Right ventricle myocardium inferior (tissue), 1 donor: ENCODE results near the gene EMILIN3. TPM values are rescaled to one million over a fixed set of nuclear protein-coding genes. Genes with fewer than 3 reads are reported as not detected.

ENCODE experiments used
- ATAC-seq: fragments of 200-7000 bp; cut with Tn5 transposase; one replicate; pipeline ENCODE4 v1.9.1; 2020; ENCODE audit warnings: mild to moderate bottlenecking, moderate library complexity
- DNase-seq: peaks from one replicate; pipeline ENCODE4 v3.0.0; 2021; ENCODE audit errors: missing footprints
- intact Hi-C: fragments of 100-400 bp; cut with DNase I; formaldehyde crosslinking; loops from one replicate; pipeline ENCODE4 v1.11.0; 2022
- total RNA-seq: library from RNA; stranded (reverse); fragmentation: NEBNext Ultra II Directional; extraction: Animal tissue kit (Norgen Biotek cat#: 25700); gene quantifications from one replicate; pipeline ENCODE4 v1.2.1, GENCODE V29; 2021
- donor health status: DM: no; HTN: yes; CAD: no; lungs with severe emphysema.

Gene EMILIN3
- total RNA-seq, 1 donor from 2014 or later: 6.6 TPM

DNA sequence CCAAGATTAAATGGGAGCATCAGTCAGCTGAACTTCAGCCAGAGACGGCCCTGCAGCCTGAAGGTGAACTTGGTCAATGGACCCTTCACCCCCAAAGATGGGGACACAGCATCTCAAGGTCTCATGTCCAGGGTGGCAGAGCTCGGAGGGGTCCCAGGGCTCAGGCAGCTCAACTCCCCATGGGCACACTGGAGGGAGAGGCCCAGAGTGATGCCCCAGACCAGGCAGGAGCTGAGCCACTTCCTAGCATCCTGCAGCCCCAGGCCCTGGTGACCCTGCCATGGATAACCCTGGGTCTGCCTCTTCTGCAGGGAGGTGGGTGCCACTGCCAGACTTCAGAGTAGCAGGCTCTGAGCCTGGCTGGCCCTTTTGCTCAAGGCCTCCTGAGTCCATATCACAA, 27.5 kb upstream of the EMILIN3 start:
- ATAC-seq (no peak), DNase-seq (no peak)
- intact Hi-C loops: no loop called here

DNA sequence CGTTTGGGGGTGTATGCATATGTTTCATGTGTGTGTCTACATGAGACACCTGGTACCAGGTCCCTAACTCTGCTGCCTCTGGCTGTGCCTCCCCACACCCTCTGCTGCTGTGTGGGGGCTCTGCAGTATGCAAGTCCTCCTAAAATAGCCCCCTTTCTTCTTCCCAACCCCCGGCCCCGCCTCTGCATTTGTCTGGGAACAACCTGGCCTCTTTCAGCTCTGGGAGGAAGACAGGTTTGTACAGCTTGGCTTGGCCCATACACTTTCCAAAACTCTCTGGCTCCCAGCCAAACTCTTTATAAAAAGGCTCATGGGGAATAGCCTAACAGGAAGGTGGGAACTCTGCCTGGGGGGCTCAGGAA, 27.1 kb upstream of the EMILIN3 start:
- intact Hi-C loops: no loop called here
- ATAC-seq (no peak), DNase-seq (no peak)

DNA sequence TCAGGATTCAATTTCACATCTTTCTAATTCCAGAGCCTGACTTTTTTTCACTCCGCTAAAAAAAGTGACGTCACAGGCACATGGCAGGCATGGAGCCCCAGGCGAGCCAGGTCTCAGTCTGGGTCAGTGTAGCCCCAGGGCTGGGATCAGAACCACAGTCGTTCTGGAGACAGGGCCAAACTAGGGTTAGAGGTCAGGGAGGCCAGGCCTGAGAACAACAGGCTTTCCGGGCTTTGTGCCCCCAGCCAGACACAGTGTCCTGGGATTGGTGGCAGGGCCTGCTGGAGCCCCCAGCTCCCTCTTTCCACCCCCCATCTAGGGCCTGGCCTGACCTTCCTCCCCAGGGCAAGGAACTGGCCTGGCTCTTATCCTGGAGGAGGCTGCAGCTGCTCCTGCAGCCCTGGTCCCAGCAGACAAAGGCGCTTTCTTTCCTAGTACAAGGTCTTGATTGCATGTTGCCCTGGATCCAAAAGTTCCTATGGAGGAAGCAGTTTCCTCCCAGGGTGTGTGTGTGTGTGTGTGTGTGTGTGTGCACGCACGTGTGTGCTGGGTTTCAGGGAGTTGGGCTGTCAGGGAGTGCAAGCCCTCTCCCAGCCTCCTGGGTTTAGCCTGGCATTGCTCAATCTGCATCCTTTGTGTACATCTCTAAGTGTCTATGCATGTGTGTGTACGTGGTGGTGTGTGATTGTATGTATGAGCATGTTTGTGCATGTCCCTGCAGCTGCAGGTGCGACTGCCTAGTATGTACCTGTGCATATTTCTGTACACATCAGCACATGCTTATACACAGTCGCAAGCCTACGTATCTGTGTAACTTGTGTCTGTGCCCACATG, 26.5 kb upstream of the EMILIN3 start:
- DNase-seq (peak; percentile 86), ATAC-seq (peak; percentile 91)

DNA sequence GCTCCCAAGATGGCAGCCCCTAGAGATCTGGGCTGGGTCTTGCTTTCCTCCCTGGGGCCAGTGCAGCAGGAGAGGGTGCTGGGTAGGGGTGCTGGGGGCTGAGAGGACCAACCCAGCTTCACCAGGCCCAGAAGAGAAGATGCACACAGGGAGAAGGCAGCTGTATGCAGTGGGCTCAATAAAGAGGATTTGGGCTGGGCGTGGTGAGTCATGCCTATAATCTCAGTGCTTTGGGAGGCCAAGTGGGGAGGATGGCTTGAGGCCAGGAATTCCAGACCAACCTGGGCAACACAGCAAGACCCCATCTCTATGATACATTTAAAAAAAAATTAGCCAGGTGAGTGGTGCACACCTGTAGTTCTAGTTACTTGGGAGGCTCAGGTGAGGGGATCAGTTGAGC, 25.7 kb upstream of the EMILIN3 start:
- DNase-seq (no peak), ATAC-seq (no peak)
- intact Hi-C loops: no loop called here

More for the DNA sequence above, 26.5 kb upstream of the EMILIN3 start:
- intact Hi-C loops: no loop called here

DNA sequence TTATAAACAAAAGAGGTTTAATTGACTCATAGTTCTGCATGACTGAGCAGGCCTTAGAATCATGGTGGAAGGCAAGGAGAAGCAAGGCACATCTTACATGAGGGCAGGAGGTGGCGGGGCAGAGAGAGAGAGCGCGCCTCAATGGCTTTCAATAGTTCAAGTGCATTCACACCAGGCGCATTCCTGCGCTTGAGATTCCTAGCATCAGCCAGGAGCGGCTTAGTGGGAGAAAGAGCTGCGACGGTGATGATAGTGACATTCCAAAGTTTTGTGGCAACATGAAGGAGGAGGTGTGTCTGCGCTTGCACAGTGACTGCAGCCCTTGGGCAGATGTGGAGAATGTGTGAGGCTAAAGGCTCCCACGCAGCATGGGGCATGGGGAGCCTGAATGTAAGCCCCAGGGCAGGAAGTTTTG, 25.0 kb upstream of the EMILIN3 start:
- ATAC-seq (no peak), DNase-seq (no peak)
- intact Hi-C loops: no loop called here

DNA sequence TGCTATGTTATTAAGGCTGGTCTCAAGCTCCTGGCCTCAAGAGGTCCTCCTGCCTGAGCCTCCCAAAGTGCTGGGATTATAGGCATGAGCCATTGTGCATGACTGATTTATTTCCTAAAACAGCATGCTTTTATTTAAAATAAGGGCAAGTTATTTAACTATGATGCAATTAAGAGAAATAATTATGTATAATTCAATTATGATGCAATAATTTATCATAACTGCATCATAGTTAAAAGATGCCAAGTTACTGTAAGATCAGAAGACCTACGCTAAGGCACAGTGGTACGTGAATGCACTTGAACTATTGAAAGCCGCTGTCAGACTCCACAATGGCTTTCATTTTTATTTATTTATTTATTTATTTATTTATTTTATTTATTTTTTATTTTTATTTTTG, 24.3 kb upstream of the EMILIN3 start:
- ATAC-seq (no peak), DNase-seq (no peak)
- intact Hi-C loops: no loop called here

DNA sequence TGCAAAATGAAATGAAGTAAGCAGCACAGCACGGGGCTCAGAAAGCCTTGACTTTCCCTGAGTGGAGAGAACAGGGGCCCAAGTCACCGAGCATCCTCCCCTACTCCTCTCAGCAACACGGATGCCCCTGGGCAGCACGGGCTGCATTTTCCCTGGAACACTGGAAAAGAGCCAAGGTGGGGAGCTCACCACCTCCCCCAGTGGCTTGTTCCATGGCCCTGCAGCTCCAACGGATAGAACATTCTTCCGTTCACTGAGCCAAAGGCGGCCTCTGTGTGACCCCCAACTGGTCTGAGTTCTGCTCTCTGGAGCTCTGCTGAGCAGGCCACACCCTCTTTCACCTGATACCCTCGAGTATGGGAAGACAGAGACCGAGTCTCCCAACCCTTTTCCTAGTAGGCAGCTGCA, 20.8 kb upstream of the EMILIN3 start:
- ATAC-seq (peak; percentile 43), DNase-seq (no peak)
- intact Hi-C loops: no loop called here

DNA sequence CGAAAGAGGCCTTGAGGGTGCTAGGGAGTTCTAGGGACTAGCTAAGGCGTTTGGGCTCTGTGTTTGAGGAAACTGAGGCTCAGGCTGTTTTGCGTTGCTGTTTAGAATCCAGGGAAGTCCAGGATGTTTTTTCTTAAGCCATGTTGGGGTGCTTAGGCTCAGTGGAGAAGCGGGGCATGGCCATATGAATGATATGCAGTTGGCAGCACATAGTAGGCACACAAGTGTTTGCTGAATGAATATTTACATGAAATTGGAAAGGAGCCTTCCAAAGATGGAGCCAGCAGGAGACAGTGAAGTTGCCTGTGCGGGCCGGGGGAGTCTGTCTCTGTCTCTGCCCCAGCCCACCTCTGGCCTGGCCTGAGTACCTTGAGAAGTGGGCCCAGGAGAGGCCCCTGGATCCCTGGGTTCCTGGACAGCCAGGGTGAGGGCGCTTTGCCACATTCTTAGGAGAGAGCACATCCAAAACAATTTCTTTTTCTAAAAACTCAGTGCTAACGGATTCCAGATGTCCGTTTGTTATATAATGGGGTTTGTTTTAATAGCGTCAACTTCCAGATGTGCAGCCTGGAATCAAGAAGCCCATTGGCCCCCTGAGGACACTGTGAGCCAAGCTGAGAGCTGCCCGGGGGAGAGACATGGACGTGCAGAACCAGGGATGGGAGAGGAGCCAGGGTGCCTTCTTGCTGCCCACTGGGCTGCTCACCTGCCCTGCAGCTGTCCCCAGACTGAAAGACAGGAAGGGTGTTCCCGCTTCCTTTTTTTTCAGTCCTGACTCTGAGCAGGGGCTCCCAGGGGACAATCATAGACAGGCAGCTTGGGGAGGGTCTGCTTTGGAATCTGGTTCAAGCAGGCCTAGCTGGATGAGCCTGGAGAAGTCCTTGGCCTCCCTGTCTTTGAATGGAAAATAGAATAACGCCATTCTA, 20.1 kb upstream of the EMILIN3 start:
- intact Hi-C loops: no loop called here
- peak; percentile 84 for DNase-seq
- peak; percentile 86 for ATAC-seq

DNA sequence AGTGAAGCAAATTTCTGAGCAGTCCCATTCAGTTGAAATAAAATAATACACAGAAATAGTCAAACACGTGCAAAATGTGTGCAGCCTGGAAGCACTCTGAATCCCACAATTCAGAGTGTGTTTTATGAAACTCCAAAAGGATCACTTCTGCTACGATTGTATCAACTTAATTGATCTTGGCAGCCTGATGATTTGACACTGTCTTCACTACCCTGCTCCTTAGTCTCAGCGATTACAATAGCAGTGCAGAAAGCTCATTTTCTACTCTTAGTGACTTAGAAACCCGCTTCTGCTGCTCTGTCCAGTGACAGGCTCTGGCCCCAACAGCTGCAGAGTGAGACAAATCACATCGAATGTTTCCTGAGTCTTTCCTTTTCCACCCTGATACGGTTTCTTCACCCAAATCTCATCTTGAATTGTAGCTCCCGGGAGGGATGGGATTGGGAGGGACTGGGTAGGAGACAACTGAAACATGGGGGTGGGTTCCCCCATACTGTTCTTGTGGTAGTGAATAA, 16.2 kb upstream of the EMILIN3 start:
- DNase-seq: no peak
- intact Hi-C loops: no loop called here
- peak; percentile 24 for ATAC-seq

DNA sequence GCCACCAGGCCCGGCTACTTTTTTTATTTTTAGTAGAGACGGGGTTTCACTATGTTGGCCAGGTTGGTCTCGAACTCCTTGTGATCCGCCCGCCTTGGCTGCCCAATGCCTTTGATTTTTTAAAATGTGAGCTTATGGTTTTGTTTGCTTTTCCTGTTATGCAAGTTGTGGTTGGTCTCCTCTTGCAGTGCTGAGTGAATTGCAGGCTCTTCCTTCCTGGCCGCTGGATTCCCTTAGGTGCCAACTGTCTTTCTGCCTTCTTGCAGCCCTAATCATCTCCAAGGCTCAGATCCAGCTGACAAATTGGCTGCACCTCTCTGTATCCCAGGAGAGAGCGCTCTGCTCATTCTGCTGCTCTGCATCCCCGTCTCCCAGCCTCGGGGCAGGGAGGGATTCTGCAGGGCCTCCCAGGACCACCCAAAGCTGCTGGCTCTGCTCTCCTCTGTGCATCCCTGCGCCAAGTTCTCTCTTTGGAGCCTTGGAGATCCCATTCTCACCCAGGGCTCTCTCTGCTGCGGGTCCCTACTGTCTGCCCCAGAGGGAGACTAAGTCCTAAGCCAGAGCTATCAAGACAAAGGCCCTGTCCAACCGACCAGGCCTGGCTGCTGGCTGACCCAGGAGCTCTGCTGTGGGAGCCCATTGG, 14.1 kb upstream of the EMILIN3 start:
- intact Hi-C loops: no loop called here
- no peak for ATAC-seq
- DNase-seq: no peak

DNA sequence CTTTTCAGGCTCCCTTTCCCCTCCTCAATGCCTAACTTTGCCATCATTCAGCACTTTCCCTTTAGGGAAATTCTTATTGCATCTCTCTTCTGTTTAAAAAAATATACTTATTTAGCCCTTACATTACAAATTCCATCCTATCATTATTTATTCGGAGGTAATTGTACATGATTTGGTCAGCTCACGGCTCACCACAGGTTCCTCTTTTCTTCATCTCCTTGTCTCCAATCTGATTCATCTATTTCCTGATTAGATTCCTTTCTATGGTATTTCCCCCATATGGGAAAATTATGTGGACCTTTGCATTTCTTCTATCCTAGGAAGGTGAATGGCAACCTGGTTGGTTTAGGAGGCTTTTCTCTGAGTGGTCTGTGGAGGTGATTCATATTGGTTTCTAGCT, 12.9 kb upstream of the EMILIN3 start:
- no peak for ATAC-seq
- no peak for DNase-seq
- intact Hi-C loops: no loop called here

DNA sequence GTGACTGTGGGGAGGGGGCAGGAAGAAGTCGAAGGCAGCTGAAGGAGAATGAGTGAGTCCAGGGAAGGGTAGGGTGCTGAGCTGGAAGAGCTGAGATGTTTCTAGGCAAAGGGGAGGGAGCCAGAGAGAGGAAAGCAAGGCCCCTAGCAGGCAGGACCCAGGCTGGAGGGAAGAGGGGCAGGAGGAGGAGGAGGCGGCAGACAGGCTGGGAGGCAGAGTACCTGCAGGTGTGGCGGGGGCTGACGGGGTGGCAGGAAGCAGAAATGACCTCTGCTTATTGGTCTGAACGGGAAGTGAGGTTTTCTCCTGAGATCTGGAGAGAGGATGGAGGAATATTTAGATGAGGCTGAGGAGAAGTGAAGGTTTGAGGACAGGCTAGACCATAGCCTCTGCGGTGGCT, 10.7 kb upstream of the EMILIN3 start:
- no peak for ATAC-seq
- intact Hi-C loops: no loop called here
- DNase-seq: no peak

DNA sequence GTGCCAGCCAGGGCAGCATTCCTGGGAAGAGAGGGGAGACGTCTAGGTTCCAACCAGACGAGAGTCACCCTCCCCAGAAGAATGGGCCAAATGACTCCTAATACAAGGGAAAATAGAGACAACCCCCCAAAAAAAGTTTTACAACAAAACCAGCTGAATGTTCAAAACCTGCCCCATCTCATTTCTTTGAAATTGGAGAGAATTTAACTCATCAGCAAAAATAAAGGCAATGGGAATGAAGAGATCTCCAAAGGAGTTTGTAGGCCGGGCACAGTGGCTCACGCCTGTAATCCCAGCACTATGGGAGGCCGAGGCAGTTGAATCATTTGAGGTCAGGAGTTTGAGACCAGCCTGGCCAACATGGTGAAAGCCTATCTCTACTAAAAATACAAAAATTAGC, 9.7 kb upstream of the EMILIN3 start:
- DNase-seq (no peak), ATAC-seq (no peak)
- intact Hi-C loops: no loop called here

DNA sequence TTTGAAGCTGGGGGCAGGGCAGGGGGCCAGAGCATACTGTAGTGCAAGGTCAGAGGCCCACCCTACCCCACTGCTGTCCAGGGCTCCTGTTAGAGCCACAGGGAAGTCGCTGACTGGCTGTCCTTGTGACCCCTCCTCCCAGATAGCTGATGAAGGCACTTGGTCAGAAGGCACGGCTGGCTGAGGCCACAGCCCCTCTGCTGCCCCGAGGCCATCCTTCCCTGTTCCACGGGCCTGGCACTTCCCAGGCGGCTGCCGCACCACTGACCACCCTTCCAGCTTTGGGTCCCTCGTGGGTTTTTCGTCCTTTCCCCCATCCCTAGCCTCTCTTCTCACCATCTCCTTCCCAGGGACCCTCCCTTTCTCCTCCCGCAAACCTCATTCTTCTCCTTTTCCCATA, 9.2 kb upstream of the EMILIN3 start:
- no peak for DNase-seq
- no peak for ATAC-seq
- intact Hi-C loops: no loop called here

DNA sequence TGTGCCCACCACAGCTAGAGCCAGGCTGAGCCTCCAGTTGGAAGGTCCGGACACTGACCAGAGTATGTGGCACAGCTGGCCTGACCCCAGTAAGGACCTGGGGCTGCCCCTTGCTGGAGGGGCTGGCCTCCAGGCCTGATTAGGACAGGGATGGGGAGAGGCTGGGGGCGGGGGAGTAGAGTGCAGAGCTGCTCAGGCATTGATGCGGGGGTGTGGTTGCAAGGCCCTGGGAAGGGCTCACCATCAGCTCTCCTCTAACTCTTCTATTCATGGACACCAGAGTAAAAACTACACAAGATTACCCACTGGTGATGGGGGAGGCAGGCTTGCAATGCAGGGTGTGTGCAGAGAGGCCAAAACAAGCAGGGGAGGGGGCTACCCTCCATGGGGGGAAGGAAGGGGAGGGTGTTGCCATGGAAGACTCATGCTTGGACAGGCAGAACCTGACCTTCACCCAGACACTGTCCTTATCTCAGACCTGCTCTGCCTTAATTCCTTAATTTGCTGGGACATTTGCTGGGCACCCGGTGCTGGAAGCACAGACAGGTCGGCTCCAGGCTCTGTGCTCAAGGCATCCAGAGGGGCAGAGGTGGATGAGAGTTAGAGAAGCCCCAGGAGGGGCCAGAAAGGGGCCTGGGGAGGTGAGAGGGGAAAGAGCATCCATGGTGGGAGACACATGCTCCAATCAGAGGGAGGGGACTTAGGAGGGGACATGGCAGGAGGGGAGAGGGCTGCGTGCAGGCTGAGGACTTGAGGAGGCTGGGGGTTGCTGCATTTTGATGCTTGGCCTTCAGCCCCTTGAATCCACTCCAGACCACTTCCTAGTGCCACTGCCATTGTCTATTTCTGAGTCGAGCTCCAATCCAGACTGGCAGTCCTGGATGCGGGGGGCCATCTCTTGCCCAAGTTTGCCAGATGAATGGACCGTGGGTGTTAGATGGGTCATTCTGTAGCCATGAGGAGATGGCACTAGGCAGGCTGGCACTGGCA, 7.6 kb upstream of the EMILIN3 start:
- intact Hi-C loops: no loop called here
- no peak for DNase-seq
- ATAC-seq: no peak

DNA sequence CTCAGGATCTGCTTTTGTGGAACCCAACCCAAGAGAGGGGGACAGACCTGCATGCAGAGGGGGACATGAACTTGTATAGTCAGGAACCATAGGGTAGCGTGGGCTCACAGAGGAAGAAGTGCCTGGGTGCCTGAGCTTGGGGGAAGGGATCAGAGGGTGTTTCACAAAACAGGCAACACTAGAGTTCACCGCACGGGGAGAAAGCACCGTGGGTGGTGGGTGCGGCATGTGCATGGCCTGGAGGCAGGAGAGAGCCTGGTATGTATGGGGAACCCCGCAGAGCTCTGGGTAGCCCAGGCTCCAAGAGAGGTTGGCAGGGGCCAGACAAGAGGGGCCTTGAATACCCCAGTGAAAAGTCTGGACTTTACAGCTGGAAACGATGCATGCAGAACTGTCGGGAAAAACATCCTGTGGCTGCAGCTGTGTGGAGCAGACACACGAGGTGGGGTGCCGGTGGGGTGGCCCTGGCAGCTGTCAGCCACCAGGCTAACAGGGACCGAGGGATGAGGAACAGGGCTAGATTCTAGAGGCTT, 6.7 kb upstream of the EMILIN3 start:
- intact Hi-C loops: no loop called here
- no peak for DNase-seq

DNA sequence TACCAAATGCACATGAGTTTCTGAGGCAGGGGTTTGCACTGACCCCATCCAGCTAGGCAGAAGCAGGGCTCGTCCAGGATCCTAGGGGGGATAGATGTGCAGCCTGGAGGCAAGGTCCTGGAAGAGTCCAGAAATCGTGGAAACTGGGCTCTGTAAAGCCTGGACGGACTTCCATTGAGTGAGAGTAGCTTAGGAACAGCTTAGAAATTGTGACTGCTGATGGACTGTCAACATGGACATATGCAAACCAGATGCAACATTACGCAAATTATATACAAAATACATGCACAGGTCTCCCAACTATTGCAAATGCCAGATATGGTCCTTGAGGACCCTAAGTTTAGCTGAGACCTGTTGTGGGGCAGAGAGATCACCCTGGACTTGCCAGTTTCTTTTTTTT, 4.8 kb upstream of the EMILIN3 start:
- ATAC-seq (no peak), DNase-seq (no peak)
- intact Hi-C loops: no loop called here

More for the DNA sequence above, 6.7 kb upstream of the EMILIN3 start:
- ATAC-seq: no peak

DNA sequence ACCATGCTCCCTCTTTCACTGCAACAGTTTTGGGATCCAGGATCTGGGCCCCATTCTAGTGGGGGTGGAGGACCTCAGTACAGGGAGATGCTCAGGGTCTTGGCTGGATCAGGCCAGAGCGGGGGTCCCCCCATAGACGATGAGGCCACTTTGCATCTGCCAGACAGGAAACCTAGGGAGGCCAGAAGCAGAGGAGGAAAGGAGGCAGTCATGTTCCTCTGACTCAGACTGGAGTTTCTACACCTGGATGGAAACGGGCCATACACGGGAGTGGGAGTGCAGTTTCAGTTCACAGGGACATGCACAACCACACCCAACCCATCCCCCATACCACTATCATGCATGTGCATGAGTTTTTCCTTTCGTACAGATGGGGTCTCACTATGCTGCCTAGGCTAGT, 3.6 kb upstream of the EMILIN3 start:
- intact Hi-C loops: no loop called here
- DNase-seq: no peak
- no peak for ATAC-seq
